Activated T-cell treated with anti-CD3 and anti-CD28 coated beads, Interleukin-2, amount 50 U/mL, for 24 hours (primary cell): ENCODE results near the gene ADAMTS15.

Experiments used
- DNase-seq: peaks from one replicate; pipeline ENCODE4 v3.0.0-alpha.2; 2020
- H3K27ac Mint-ChIP-seq: 2 replicates; pipeline ENCODE4 v1.8.0; 2020; ENCODE audit warnings: mild to moderate bottlenecking, mixed read lengths
- H3K27me3 Mint-ChIP-seq: 2 replicates; pipeline ENCODE4 v1.8.0; 2020; ENCODE audit warnings: mixed read lengths
- H3K36me3 Mint-ChIP-seq: 2 replicates; pipeline ENCODE4 v1.8.0; 2020; ENCODE audit warnings: low read depth, mixed read lengths
- H3K4me1 Mint-ChIP-seq: 2 replicates; pipeline ENCODE4 v1.8.0; 2020; ENCODE audit warnings: low read depth, mixed read lengths
- H3K4me3 Mint-ChIP-seq: 2 replicates; pipeline ENCODE4 v1.8.0; 2020; ENCODE audit warnings: mild to moderate bottlenecking, moderate library complexity, mixed read lengths
- H3K9me3 Mint-ChIP-seq: 2 replicates; pipeline ENCODE4 v1.8.0; 2020; ENCODE audit warnings: mixed read lengths

ADAMTS15 gene

GRCh38 chr11:130524132-130524790 is 75.8 kb downstream of the ADAMTS15 start:
- no peaks in the 10 kb centered on the region for H3K36me3 Mint-ChIP-seq
- H3K4me3 Mint-ChIP-seq, result no peak overlapping the region

GRCh38 chr11:130525307-130525706 is 76.9 kb downstream of the ADAMTS15 start:
- Mint-ChIP-seq H3K36me3 (no peaks in the 10 kb centered on the region), H3K4me3 (no peak overlapping the region), H3K27ac (no peak overlapping the region), H3K27me3 (peaks cover 6% of the 10 kb centered on the region), H3K4me1 (no peaks in the 10 kb centered on the region), H3K9me3 (no peaks in the 10 kb centered on the region)
- no peak for DNase-seq

More at GRCh38 chr11:130524132-130524790, 75.8 kb downstream of the ADAMTS15 start:
- Mint-ChIP-seq H3K4me1 (no peaks in the 10 kb centered on the region), H3K27me3 (peaks cover 9% of the 10 kb centered on the region), H3K27ac (no peak overlapping the region), H3K9me3 (no peaks in the 10 kb centered on the region)
- DNase-seq, result no peak
